H1 (cell line): ENCODE results near the gene SNX3. TPM values are rescaled to one million over a fixed set of nuclear protein-coding genes. Genes with fewer than 3 reads are reported as not detected.

Experiments
- ATF2 ChIP-seq: IDR thresholded peaks from 2 replicates; pipeline ENCODE4 v1.6.1; 2012; ENCODE audit warnings: low read length, inconsistent platforms
- polyA plus RNA-seq, 7 experiments: library from polyadenylated mRNA; depleted of rRNA in 3 of 7; stranded (reverse) in 5 of 7; unstranded in 2 of 7; fragments of >200 nt in 5 of 7; fragments of 200-250 nt in 2 of 7; gene quantifications; 1 replicate in 5 of 7; 2 replicates in 1 of 7; 4 replicates in 1 of 7; pipeline versions ENCODE4 v1.2.1 to v1.2.3, GENCODE V29; 2011 to 2013; ENCODE audit warnings: missing spikeins in 2 of 7, mixed read lengths in 2 of 7
- total RNA-seq: library from RNA; stranded (reverse); fragmentation: NEBNext Ultra II Directional; extraction: Animal tissue kit (Norgen Biotek cat#: 25700); gene quantifications from 2 replicates; pipeline ENCODE4 v1.2.1, GENCODE V29; 2021

The SNX3 gene
- total and polyA plus RNA-seq, 2 of the 8 experiments (the other 6 are each of a cell fraction or from before 2014, with no cell fraction given): 72.5 to 150 TPM

- no peak for TF ChIP-seq ATF2
These were observed 32.4 kb downstream of the SNX3 start (continued) for GRCh38 chr6:108228416-108228815.
